ENCODE results near the gene ZSCAN9.

- no peak for TF ChIP-seq KDM3A (CRISPR knock-in tag; IDR thresholded peaks at IDR 0.05; ENCODE audit: low read depth)
- TF ChIP-seq USF2 (IDR thresholded peaks at IDR 0.05; ENCODE audit: low read depth, low read length): no peak
- no peak for TF ChIP-seq USF2 (CRISPR knock-in tag; IDR thresholded peaks at IDR 0.05; ENCODE audit: borderline replicate concordance)
- TF ChIP-seq FIP1L1 (IDR thresholded peaks at IDR 0.05; ENCODE audit: borderline replicate concordance, insufficient read depth, low read depth, low read length): no peak
- no peak for TF ChIP-seq SMC3 (IDR thresholded peaks at IDR 0.05; ENCODE audit: low read length)
- no peak for TF ChIP-seq EP300 (IDR thresholded peaks at IDR 0.05; ENCODE audit: low read depth in 2 of 2, low read length in 2 of 2)
- no peak for TF ChIP-seq EP300 (CRISPR knock-in tag; IDR thresholded peaks at IDR 0.05; ENCODE audit: borderline replicate concordance)
- TF ChIP-seq ZBTB26 (CRISPR knock-in tag; IDR thresholded peaks at IDR 0.05; ENCODE audit: borderline replicate concordance): no peak
- no peak for TF ChIP-seq ZNF24 (IDR thresholded peaks at IDR 0.05)
- no peak for TF ChIP-seq MAFF (IDR thresholded peaks at IDR 0.05; ENCODE audit: low read depth, low read length)
- TF ChIP-seq SCMH1 (CRISPR knock-in tag; IDR thresholded peaks at IDR 0.05; ENCODE audit: borderline replicate concordance): no peak
- no peak for TF ChIP-seq THRA (CRISPR knock-in tag; IDR thresholded peaks at IDR 0.05; ENCODE audit: borderline replicate concordance)
- no peak for TF ChIP-seq PRPF4 (IDR thresholded peaks at IDR 0.05; ENCODE audit: low read depth, low read length, poor library complexity, severe bottlenecking)
- TF ChIP-seq NR2F6 (IDR thresholded peaks at IDR 0.05): no peak
- TF ChIP-seq NR2F6 (CRISPR knock-in tag; IDR thresholded peaks at IDR 0.05): no peak
- no peak for TF ChIP-seq SNAPC5 (CRISPR knock-in tag; IDR thresholded peaks at IDR 0.05; ENCODE audit: borderline replicate concordance)
- TF ChIP-seq ZNF431 (CRISPR knock-in tag; IDR thresholded peaks at IDR 0.05; ENCODE audit: borderline replicate concordance, low read depth): no peak
Measured at GRCh38 chr6:28213213-28213523, 11.9 kb upstream of the ZSCAN9 start.
